HuH-7.5 (cell line): ENCODE data around the gene RNF167.

ENCODE experiments used
- DNase-seq: peaks from one replicate; pipeline ENCODE4 v3.0.0; 2011; ENCODE audit warnings: low spot score

RNF167 gene

GRCh38 chr17:4978726-4979125 lies 38.7 kb downstream of the RNF167 start:
- DNase-seq, result no peak

- DNase-seq, result no peak
Measured at GRCh38 chr17:4980644-4981216, 40.7 kb downstream of the RNF167 start.

- no peak for DNase-seq
Measured at GRCh38 chr17:4982305-4982704, 42.2 kb downstream of the RNF167 start.

- no peak for DNase-seq
Measured at GRCh38 chr17:4986403-4986802, 46.3 kb downstream of the RNF167 start.

- DNase-seq, result peak; percentile 72
Measured at GRCh38 chr17:4986951-4987766, 47.1 kb downstream of the RNF167 start, which contains the start of gene CAMTA2. Gene CAMTA2 (minus strand): TSS chr17:4987675. CDS start chr17:4986222, 1,453 bp downstream.

- no peak for DNase-seq
Measured at GRCh38 chr17:4987767-4988567, 47.9 kb downstream of the RNF167 start.

- DNase-seq, result no peak
Measured at GRCh38 chr17:4994081-4994595, 54.1 kb downstream of the RNF167 start.
